HG03520 (cell line): Measurements from ENCODE around the gene PRSS21.

Source experiments
- ATAC-seq: cut with Tn5 transposase; IDR thresholded peaks from one replicate; pipeline ENCODE4 v1.9.1; 2021; ENCODE audit warnings: mild to moderate bottlenecking, moderate library complexity; ENCODE audit not compliant: unreplicated experiment

PRSS21 gene

DNA sequence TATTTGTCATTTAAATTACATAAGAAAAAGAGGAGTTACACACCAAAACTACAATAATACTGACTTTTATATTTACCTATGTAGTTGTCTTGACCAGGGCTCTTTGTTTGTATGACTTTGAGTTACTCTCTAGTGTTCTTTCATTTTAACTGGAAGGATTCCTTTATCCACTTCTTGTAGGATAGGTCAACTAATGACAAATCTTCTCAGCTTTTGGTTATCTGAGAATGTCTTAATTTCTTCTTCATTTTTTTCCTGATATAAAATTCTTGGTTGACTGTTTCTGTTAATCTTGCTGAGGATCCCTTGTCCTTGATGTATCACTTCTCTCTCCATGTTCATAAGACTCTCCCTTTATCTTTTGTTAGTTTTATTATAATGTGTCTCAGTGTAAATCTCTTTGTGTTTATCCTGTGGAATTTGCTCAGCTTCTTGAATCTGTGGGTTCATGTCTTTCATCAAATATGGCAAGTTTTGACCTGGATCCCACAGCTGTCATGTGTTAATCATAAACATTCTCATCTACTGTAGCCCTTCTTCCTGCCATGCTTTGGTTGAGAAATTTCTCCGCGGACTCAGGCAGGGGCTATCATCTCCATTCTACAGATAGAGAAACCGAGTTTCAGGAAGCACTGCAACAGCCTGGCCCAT lies 13.4 kb upstream of the PRSS21 start:
- ATAC-seq: no peak

DNA sequence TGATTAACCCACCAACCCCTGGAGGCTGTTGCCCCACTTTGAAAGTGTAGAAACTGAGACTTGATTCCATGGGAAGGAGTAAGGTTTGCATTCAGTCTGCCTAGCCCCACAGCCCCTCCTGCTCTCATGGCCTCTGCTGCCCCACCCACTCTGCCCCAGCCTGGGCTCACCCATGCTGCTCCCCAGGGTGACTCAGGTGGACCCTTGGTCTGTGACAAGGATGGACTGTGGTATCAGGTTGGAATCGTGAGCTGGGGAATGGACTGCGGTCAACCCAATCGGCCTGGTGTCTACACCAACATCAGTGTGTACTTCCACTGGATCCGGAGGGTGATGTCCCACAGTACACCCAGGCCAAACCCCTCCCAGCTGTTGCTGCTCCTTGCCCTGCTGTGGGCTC lies 12.3 kb upstream of the PRSS21 start:
- ATAC-seq: no peak

DNA sequence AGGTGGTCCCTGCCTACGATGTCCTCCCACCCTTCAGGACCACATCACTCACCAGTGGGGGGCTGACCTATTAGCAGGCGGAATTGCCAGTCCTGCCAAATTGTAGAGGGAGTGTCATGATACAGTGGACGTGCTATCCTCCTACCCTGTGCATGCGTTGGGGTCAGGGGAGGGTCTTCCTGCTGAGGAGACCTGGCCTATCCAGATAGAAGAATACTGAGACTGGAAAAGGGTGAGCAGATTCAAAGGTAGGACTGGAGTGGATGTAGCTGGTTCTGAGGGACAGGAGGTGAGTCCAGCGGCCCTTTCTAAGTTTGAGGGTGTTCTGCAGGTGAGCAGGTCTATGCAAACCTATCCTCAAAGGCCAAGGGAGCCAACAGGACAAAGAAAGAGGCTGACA lies 10.8 kb upstream of the PRSS21 start:
- no peak for ATAC-seq

DNA sequence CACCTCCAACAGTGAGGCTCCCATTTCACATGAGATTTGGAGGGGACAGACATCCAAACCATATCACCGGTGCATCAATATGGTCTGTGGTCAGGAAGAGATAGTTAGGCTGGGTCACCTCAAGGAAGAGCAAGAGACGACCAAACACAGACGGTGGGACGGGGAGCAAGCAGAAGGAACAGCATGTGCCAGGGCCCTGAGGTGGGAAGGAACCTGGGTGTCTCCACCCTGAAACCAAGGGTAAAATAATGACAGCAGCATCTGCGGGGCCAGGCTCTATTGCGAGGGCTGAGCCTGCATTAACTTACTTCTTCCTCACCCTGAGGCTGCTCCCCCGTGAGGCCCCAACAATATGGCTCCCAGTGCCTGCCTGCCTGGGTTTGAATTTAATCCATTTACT lies 8.9 kb upstream of the PRSS21 start:
- no peak for ATAC-seq

DNA sequence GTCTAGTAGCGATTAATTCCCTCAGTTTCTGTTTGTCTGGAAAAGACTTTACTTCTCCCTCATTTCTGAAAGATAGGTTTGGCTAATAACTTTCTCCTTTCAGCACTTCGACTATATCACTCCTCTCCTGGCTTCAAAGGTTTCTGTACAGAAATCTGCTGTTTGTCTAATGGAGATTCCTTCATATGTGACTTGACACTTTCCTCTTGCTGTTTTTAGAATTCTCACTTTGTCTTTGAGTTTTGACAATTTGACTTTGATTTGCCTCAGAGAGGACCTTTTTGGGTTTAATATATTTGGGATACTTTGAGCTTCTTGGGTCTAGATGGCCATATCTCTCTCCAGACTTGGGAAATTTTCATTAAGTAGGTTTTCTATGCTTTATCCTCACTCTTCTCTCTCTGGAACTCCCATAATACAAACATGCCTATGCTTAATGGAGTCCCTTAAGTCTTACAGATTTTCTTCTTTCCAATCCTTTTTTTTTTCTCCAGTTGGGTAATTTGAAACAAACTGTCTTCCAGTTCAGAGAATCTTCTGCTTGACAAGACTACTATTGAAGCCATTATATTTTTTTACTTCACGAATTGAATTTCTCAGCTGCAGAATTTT lies 7.8 kb upstream of the PRSS21 start:
- ATAC-seq: no peak

DNA sequence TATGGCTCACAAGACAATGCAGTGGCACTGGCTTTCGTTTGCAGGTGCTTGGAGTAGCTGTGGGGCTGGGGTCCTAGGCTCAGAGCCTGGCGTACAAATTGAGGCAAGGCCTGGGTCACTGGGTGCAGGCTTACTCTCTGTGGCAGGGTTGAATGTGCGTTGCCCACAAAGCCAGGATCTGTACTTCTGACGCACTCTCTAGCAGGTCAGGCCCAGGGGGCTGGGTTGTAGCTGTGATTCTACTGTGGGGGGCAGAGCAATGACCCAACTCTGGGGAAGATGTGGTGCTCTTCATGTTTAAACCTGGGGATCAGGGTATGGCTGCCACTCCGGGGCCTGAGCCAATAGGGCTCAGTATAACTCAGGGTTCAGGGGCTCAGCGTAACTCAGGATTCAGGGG lies 6.4 kb upstream of the PRSS21 start:
- ATAC-seq: no peak

DNA sequence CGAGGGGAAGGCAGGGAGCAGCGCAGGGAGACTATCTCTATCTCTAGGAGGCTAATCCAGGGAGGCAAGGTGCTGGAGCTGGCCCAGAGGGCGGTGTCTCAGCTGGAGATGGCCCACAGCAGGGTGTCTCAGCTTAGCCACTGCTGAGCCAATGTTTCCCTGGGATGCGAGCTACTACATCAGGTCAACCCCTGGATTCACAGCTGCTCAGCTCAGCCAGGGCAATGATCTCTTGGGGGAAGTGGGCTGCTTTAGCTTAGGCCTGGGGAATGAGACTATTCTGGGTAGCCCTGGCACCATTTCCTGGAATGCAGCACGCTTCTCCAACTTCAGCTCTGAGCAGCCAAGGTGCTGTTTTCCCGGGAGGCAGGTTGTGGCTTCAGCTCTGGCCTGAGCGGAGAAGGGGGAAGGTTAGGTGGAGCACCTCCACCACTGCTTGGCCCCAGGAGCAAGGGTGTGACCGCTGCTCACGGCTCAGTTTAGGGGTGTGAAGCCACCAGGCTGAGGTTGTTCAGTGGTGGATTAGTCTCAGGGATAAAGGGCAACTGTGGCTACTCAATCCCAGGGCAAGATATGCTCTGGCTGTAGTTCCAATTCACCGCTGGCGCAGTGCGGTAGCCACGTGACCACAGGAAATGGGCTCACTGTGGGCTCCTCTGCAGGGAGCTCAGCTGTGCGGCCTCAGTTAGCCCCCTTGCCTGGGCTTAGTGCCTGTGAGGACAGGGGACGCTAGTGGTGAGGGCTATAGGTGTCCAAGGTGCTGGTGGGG lies 5.2 kb upstream of the PRSS21 start:
- ATAC-seq: no peak

DNA sequence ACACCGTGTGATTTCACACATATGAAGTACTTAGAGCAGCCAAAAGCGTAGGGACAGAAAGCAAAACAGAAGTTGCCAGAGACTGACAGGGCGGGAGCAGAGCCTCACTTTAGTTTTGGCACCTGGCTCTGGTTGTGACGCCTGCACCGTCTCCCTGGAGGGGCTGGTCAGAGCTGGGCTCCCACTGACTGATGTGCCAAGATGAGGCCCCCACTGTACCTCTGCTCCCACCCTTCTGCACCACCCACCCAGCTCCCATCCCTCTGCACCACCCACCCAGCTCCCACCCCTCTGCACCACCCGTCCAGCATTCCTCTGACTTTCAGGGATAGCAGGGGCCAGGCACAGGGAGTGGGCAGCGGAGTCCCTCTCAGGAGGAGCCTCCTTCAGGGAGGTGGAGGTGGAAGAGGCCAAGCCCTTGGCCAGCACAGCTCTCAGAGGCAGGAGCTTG lies 3.2 kb upstream of the PRSS21 start:
- no peak for ATAC-seq

DNA sequence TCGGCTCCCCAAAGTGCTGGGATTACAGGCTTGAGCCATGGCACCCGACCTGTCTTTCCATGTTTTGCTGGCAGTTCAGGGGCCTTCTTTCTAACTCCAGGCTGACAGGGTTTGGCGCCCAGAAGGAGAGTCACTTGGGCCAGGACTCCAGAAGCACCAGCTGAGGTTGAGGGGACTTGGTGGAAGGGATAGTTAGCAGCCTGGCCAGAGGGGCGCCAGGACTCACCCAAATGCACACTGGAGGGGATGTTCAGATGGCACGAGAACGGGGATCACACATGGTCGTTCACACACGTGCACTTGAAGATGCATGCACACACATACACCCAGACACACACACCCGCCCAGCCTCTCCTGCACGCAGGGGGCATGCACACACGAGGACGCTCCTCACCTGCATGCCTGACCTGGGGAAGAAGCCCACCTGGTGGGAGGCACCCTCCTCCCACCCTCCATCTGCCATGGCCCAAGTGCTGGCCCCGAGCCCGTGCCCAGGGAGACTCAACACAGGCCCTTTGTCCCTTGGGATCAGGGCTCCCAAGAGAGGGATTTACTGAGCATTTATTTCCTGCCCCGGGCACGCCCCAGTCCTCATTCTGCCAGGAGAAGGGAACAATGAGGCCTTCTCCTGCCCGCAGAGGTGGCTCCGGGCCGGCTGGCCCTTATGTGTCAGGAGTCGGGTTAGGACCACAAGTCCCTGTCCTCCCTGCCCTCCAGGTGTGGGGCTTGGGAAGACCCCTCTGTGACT lies 2.3 kb upstream of the PRSS21 start:
- no peak for ATAC-seq

DNA sequence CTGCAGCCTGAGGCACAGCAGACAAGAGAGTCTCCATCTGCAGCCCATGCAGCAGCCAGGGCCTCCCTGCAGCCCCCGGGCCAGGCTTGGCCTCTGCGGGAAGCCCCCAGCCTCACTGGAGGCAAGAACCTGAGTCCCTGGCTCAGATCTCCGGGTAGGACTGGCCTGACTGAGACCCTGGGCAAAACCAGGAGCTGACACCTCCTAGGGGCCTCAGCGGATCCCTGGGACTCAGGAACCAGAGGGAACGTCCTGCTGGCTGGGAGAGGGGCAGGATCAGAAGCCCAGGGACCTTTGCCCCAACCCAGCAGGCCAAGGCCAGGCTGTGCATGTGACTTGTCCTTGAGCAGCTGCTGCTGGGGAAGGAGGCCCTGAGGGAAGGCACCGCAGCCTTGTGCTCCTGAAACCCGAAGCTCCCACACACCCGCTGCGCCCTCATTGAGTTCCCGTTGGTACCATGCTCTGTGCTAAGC lies 1.7 kb upstream of the PRSS21 start:
- ATAC-seq: no peak

DNA sequence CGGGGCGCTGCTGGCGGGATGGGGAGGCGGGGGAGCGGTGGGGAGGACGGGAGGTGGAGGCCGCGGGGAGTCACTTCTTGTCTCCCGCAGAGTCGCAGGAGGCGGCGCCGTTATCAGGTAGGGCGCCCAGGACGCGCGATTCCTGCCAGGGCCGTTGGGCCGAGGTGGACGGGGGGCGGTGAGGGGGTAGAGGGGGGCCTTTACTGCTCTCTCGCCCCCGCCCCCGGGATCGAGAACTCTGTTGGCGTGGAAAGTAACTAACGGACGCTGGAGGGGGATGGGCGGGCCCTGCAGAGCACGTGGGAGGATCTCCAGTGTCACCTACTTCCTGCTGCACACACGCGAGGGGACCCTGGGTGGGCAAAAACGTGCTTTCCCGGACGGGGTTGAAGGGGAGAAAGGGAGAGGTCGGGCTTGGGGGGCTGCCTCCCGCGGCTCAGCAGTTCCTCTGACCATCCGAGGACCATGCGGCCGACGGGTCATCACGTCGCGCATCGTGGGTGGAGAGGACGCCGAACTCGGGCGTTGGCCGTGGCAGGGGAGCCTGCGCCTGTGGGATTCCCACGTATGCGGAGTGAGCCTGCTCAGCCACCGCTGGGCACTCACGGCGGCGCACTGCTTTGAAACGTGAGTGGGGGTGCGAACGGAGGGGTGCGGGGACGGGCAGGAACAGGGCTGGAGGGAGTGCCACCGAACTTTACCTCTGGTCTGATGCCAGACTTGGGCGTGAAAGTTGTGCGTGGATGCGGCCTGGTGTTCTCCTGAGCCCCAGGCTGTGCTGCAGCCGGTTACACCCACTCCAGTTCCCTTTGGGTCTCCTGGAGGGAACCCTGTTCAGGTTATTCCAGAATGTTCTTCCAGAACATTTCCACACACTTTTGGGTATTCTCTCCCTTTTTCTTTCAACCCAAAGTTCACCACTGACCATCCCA lies 569 bp downstream of the PRSS21 start:
- ATAC-seq: no peak

DNA sequence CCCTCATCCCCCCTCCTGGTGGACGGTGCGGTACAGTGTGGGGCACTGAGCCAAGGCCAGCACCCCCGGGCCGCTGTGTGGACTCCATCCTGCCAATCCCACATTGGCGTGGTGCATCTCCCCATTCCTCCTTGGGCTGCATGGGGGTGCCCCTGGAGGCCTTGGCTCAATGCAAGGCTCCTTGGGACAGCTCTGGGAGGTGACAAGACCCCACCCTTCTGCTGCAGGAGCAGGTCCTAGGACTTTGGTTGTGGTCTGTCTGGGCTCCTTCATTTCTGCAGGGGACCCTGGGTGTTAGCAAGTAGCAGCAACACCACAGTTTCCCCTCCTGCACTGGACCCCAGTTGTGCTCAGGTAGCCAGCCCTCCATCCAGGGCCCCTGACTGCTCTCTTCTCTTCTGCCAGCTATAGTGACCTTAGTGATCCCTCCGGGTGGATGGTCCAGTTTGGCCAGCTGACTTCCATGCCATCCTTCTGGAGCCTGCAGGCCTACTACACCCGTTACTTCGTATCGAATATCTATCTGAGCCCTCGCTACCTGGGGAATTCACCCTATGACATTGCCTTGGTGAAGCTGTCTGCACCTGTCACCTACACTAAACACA lies 1.3 kb downstream of the PRSS21 start:
- ATAC-seq: no peak

DNA sequence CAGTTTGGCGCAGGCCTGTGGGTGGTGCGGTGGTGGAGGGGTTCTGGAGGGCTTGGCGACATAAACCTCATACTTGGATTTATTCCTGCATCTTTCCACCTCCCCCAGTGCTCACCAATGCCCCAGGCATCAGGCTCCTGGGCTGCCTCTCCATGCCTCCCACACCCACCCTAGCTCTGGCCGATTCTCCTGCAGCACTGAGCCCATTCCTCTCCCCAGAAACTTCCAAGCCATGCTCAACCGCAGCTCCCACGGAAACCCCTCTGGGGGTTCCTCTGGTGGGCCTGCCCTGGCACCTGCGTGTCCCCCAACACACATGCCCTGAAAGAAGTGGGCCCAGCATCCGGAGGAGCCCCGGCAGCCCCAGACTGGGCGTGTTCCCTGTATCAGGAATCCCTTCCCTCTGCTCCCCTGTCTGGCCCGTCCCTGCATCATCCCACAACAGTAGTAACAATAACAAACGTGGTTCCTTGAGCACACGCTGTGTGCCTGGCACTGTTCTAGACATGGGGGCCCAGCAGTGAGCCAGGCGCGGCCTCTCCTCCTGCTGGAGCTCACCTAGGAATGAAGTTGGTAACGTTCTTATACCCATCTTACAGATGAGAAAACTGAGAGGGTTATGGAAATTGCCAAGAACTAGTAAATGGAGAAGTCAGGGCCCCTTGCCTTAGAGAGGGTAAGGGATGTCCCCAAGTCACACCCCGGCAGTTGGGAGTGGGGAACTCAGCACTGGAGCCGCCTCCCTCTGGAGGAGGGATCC lies 2.3 kb downstream of the PRSS21 start:
- no peak for ATAC-seq

DNA sequence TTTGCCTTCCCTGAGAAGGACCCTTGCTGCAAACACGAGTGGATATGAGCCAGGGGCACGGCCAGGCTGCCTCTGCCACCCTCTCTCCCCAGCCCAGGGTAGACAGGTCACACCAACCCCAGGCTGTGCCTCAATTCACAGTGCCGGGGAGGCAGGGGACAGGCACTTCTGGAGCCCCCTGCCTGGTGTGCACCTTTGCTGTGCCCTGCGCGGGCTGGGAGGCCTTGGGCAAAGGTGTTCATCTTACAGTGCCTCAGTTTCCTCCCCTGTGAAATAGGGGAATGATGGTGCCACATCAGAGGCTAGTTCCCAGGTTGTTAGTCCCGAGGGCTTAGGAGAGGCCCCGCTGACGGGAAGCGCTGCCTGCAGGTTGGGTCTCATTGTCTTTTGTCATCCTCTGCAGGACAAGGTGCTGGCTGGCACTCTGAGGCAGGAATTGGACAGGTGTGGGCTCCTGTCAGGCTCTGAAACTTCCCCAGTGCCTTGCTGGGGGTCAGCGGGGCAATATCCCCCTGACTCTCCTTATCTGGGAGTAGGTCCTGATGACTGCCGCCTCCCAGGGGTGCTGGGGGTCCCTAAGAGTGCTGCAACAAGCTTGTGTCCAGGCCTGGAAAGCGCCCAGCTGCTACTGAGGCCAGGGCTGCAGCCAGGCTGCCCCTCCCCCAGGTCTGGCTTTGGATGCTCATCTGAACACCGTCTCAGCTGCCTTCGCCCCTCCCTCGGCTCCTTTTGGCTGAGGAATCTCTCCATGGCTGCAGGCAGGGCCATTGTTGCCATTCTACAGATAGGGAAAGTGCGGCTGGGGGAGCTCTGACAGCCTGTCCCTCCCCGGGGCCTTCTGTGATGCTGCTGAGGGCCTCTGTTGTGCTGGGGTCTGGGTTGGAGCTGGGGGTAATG lies 3.1 kb downstream of the PRSS21 start:
- ATAC-seq: no peak

DNA sequence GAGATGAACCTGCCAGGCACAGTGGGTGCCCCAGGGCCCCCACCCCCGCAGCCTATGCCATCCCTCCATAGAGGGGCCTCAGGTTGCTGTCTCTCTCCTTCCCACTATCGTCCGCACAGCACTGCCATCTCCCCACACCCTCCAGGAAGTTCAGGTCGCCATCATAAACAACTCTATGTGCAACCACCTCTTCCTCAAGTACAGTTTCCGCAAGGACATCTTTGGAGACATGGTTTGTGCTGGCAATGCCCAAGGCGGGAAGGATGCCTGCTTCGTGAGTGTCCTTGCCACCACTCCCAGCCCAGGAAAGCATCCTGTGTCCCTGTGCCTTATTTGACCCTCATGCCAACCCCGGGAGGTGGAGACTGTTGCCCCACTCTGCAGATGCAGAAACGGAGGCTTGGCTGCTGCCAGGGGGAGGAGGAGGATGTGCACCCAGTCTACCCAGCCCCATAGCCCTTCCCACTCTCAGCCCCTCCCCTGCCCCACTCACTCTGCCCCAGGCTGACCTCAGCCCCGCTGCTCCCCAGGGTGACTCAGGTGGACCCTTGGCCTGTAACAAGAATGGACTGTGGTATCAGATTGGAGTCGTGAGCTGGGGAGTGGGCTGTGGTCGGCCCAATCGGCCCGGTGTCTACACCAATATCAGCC lies 3.9 kb downstream of the PRSS21 start:
- no peak for ATAC-seq

DNA sequence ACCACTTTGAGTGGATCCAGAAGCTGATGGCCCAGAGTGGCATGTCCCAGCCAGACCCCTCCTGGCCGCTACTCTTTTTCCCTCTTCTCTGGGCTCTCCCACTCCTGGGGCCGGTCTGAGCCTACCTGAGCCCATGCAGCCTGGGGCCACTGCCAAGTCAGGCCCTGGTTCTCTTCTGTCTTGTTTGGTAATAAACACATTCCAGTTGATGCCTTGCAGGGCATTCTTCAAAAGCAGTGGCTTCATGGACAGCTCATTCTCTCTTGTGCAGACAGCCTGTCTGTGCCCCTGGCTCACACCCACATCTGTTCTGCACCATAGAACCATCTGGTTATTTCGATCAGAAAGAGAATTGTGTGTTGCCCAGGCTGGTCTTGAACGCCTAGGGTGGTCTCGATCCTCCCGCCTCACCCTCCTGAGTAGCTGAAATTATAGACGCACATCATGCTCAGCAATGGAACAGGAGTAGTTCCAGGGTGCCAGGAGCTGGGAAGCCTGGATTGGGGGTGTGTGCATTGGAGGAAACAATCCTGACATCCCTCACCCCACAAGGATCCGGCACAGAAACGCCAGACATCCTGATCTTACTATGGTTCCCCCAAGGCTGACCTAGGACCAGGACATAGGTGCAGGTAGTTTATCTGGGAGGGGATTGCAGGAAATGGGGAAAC lies 4.6 kb downstream of the PRSS21 start:
- ATAC-seq: no peak

DNA sequence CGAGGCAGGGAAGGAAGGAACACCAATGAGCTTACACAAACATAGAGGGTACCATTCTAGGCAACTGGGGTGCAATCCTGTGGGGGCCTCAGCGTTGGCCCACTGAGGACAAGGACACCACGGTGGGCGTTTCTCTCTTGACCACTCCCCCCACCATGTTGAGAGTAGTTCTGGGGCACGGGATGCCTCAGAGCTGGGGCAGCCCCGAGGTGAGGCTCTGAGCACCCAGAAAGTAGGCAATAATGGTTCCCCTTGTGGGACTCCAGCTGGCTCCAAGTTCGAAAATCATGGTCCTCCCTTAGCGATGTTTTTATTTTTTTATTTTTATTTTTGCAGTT lies 5.1 kb downstream of the PRSS21 start:
- ATAC-seq: no peak
